Stimulated activated naive CD8-positive, alpha-beta T cell treated with anti-CD3 and anti-CD28 coated beads, Interleukin-15, amount 100 ng/mL, for 72 hours (primary cell): ENCODE results near the gene CADPS.

Experiments used
- ATAC-seq: fragments of 150-1000 bp; cut with Tn5 transposase; 2 replicates; pipeline ENCODE4 v1.10.0; 2021; ENCODE audit warnings: mild to moderate bottlenecking, moderate library complexity
- DNase-seq, 2 donors: peaks; one replicate each; pipeline ENCODE4 v3.0.0; 2021 to 2022
- H3K27ac Mint-ChIP-seq, 2 donors: one replicate each; pipeline ENCODE4 v1.8.0; 2022; ENCODE audit warnings: mild to moderate bottlenecking in 2 of 2, mixed read lengths in 2 of 2, moderate library complexity in 2 of 2
- H3K27me3 Mint-ChIP-seq: one replicate; pipeline ENCODE4 v1.8.0; 2022; ENCODE audit warnings: mixed read lengths
- H3K4me1 Mint-ChIP-seq: one replicate; pipeline ENCODE4 v1.8.0; 2022; ENCODE audit warnings: mild to moderate bottlenecking, mixed read lengths
- H3K4me3 Mint-ChIP-seq, 2 donors: one replicate each; pipeline ENCODE4 v1.8.0; 2022; ENCODE audit warnings: mild to moderate bottlenecking in 2 of 2, mixed read lengths in 2 of 2, moderate library complexity in 1 of 2
- H3K9me3 Mint-ChIP-seq, 2 donors: one replicate each; pipeline ENCODE4 v1.8.0; 2022; ENCODE audit warnings: mixed read lengths in 2 of 2

CADPS gene

GRCh38 chr3:62708638-62709373 is 166.4 kb downstream of the CADPS start:
- Mint-ChIP-seq H3K4me1 (no peaks in the 10 kb centered on the region), H3K4me3 (no peak overlapping the region), H3K9me3 (no peaks in the 10 kb centered on the region), H3K27ac (no peak overlapping the region), H3K27me3 (no peaks in the 10 kb centered on the region)
- DNase-seq (no peak), ATAC-seq (no peak)

DNA sequence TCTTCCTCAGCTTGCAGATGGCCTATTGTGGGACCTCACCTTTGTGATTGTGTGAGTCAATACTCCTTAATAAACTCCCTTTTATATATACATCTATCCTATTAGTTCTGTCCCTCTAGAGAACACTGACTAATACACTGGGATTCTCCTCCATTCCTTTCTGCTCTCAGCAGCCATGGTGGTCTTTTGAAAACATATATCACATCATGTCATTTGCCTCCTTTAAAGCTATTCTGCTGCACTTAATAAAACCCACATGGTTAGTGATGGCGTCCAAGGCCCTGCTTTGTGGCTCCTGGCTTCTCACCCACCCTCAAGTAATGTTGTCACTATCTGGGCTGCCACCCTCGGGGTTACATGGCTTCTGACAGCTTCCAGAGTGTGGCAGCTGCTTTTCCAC is 169.5 kb downstream of the CADPS start:
- ATAC-seq: no peak
- Mint-ChIP-seq H3K4me3 (no peak overlapping the region), H3K27ac (no peak overlapping the region), H3K4me1 (no peaks in the 10 kb centered on the region), H3K27me3 (peaks cover 7% of the 10 kb centered on the region), H3K9me3 (no peaks in the 10 kb centered on the region)
- no peak for DNase-seq

- Mint-ChIP-seq H3K9me3 (no peaks in the 10 kb centered on the region), H3K4me1 (no peaks in the 10 kb centered on the region), H3K4me3 (no peak overlapping the region), H3K27me3 (peaks cover 7% of the 10 kb centered on the region), H3K27ac (no peak overlapping the region)
- no peak for DNase-seq
- no peak for ATAC-seq
Measured at GRCh38 chr3:62703451-62704167, 171.6 kb downstream of the CADPS start.

DNA sequence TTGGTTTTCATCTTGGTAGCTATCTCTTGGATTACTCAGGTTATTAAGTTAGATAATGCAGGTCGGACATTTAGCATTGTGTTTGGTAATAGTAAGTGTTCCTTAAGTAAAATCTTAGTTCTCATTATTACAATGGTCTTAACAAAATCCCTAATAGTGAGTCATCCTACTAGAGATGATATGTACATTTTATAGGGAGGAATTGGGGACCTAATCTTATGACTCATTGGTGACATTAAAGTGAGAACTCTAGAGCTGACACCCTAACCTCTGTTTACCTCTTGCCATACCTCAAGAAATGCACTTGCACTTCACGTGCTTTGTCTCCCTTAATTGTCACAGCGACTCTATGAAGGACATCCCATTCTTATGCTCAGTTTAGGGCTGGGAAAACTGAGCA is 174.9 kb downstream of the CADPS start:
- no peak for ATAC-seq
- H3K9me3 Mint-ChIP-seq: no peaks in the 10 kb centered on the region
- H3K4me3 Mint-ChIP-seq: no peak overlapping the region
- H3K27ac Mint-ChIP-seq: no peak overlapping the region
- peaks cover 7% of the 10 kb centered on the region for H3K27me3 Mint-ChIP-seq
- DNase-seq: no peak
- no peaks in the 10 kb centered on the region for H3K4me1 Mint-ChIP-seq

- DNase-seq: no peak
- Mint-ChIP-seq H3K4me1 (no peaks in the 10 kb centered on the region), H3K27me3 (peaks cover 7% of the 10 kb centered on the region), H3K27ac (peak overlapping the region in 1 of 2 donors; percentile 34), H3K9me3 (no peaks in the 10 kb centered on the region), H3K4me3 (no peak overlapping the region)
- ATAC-seq: no peak
Measured at GRCh38 chr3:62699728-62700127, 175.5 kb downstream of the CADPS start.

DNA sequence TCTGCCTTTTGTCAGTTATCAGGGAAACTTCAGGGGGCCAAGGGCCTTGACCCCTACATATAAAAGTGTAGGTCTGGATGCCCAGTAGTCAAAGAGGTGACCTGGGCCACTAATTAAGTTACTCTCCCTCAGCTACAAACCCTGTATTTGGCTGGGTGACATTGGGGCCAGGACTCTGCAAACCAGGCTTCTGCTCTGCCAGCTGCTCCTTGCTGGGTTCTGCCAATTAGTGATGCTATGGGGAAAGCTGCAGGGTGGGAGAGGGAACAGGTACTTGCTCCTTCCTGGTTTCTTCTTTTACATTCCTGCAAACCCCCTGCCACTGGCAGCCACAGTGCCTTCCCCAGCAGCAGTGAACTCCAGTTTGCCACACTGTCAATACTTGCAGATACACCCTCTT is 179.2 kb downstream of the CADPS start:
- H3K27me3 Mint-ChIP-seq: no peaks in the 10 kb centered on the region
- peaks cover 0 to 8% of the 10 kb centered on the region in 2 donors for H3K9me3 Mint-ChIP-seq
- no peak overlapping the region for H3K4me3 Mint-ChIP-seq
- H3K4me1 Mint-ChIP-seq: no peaks in the 10 kb centered on the region
- DNase-seq (no peak), ATAC-seq (no peak)
- H3K27ac Mint-ChIP-seq: no peak overlapping the region

DNA sequence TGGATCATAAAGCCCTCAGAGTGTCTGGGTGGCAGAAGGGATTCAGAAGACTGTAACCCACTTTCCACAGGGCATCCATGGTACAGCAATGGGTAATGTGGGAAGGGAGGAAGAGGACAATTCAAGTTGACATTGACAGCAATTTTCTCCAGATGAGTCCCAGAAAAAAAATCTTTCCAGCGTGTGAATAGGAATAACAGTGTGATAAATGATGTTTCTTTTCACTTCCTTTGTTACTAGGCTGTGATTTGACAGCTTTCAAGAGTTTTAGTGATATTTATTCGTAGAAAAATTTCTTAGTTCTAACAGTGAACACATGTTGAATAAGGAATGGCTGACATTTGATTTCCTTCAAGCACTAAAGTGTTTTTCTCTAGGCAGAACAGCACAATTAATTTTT is 186.4 kb downstream of the CADPS start:
- H3K4me1 Mint-ChIP-seq: no peaks in the 10 kb centered on the region
- no peak overlapping the region for H3K27ac Mint-ChIP-seq
- H3K27me3 Mint-ChIP-seq: no peaks in the 10 kb centered on the region
- no peak for ATAC-seq
- no peak for DNase-seq
- H3K9me3 Mint-ChIP-seq: peaks cover 0 to 8% of the 10 kb centered on the region in 2 donors
- no peak overlapping the region for H3K4me3 Mint-ChIP-seq

DNA sequence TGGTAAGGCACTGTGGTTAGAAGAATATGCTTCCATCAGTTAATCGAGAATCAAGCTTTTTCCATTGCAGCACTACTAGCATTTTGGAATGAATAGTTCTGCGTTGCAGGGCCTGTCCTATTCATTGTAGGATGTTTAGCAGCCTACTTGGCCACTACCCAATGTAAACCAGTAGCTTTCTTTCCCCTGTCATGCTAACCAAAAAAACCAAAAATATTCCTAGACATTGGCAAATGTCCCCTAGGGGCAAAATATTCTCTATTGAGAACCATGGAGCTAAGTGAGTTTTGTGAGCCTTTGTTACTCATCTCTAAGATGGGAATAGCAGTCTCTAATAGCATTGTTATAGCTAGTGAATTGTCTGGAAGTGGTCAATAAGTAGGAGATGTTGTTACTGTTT is 187.2 kb downstream of the CADPS start:
- ATAC-seq (no peak), DNase-seq (no peak)
- H3K27me3 Mint-ChIP-seq: no peaks in the 10 kb centered on the region
- H3K9me3 Mint-ChIP-seq: peaks cover 0 to 4% of the 10 kb centered on the region in 2 donors
- no peaks in the 10 kb centered on the region for H3K4me1 Mint-ChIP-seq
- H3K27ac Mint-ChIP-seq: no peak overlapping the region
- no peak overlapping the region for H3K4me3 Mint-ChIP-seq

GRCh38 chr3:62686503-62687294 is 188.5 kb downstream of the CADPS start:
- no peak overlapping the region for H3K27ac Mint-ChIP-seq
- no peaks in the 10 kb centered on the region for H3K9me3 Mint-ChIP-seq
- DNase-seq (no peak), ATAC-seq (no peak)
- H3K4me1 Mint-ChIP-seq: no peaks in the 10 kb centered on the region
- H3K4me3 Mint-ChIP-seq: no peak overlapping the region
- H3K27me3 Mint-ChIP-seq: no peaks in the 10 kb centered on the region

GRCh38 chr3:62682826-62683225 is 192.4 kb downstream of the CADPS start:
- H3K4me3 Mint-ChIP-seq: no peak overlapping the region
- no peak for ATAC-seq
- H3K27me3 Mint-ChIP-seq: no peaks in the 10 kb centered on the region
- no peaks in the 10 kb centered on the region for H3K4me1 Mint-ChIP-seq
- no peak overlapping the region for H3K27ac Mint-ChIP-seq
- DNase-seq: no peak
- H3K9me3 Mint-ChIP-seq: peaks cover 0 to 7% of the 10 kb centered on the region in 2 donors

GRCh38 chr3:62679988-62680387 is 195.2 kb downstream of the CADPS start:
- DNase-seq: no peak
- no peak for ATAC-seq
- Mint-ChIP-seq H3K4me1 (no peaks in the 10 kb centered on the region), H3K9me3 (peaks cover 0 to 7% of the 10 kb centered on the region in 2 donors), H3K4me3 (no peak overlapping the region), H3K27me3 (no peaks in the 10 kb centered on the region), H3K27ac (no peak overlapping the region)

DNA sequence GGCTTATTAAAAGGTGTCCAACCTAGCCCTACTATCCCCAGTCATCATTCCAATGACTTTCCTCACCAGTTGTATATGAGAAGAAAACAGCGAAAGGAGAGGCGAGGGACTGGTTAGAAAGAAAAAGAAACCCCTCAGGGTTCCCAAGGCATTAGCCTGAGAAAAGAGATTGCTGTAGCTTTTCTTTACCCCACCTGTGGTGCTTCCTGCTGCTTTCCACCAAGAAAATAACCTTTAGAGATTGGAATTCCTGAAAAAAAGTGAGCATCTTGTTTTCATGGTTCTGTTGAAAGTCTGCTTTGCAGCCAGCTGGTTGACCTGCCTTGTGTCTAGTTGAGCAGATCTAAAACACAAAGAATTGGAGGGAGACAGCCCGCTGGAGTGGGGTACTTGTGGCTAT is 196.4 kb downstream of the CADPS start:
- ATAC-seq: no peak
- Mint-ChIP-seq H3K9me3 (peaks cover 0 to 7% of the 10 kb centered on the region in 2 donors), H3K4me3 (no peak overlapping the region)

GRCh38 chr3:62677926-62678325 is 197.3 kb downstream of the CADPS start:
- H3K4me3 Mint-ChIP-seq: no peak overlapping the region
- H3K4me1 Mint-ChIP-seq: no peaks in the 10 kb centered on the region
- ATAC-seq (no peak), DNase-seq (no peak)
- H3K27ac Mint-ChIP-seq: no peak overlapping the region
- no peaks in the 10 kb centered on the region for H3K27me3 Mint-ChIP-seq
- H3K9me3 Mint-ChIP-seq: peaks cover 0 to 7% of the 10 kb centered on the region in 2 donors

More for the DNA sequence above, 196.4 kb downstream of the CADPS start:
- DNase-seq: no peak
- Mint-ChIP-seq H3K27ac (no peak overlapping the region), H3K4me1 (no peaks in the 10 kb centered on the region), H3K27me3 (no peaks in the 10 kb centered on the region)

- Mint-ChIP-seq H3K4me1 (no peaks in the 10 kb centered on the region), H3K27me3 (peaks cover 8% of the 10 kb centered on the region), H3K9me3 (peaks cover 0 to 14% of the 10 kb centered on the region in 2 donors), H3K27ac (no peak overlapping the region), H3K4me3 (no peak overlapping the region)
- no peak for ATAC-seq
- DNase-seq: no peak
Measured at GRCh38 chr3:62676689-62677271, 198.4 kb downstream of the CADPS start.

GRCh38 chr3:62675492-62675891 is 199.7 kb downstream of the CADPS start:
- Mint-ChIP-seq H3K27me3 (peaks cover 8% of the 10 kb centered on the region), H3K27ac (no peak overlapping the region), H3K4me1 (no peaks in the 10 kb centered on the region), H3K9me3 (peaks cover 0 to 7% of the 10 kb centered on the region in 2 donors), H3K4me3 (no peak overlapping the region)
- no peak for DNase-seq
- ATAC-seq: no peak

GRCh38 chr3:62672988-62673313 is 202.3 kb downstream of the CADPS start:
- H3K27ac Mint-ChIP-seq: no peak overlapping the region
- H3K4me3 Mint-ChIP-seq: no peak overlapping the region
- peaks cover 0 to 7% of the 10 kb centered on the region in 2 donors for H3K9me3 Mint-ChIP-seq
- DNase-seq: no peak
- H3K27me3 Mint-ChIP-seq: peaks cover 8% of the 10 kb centered on the region
- H3K4me1 Mint-ChIP-seq: no peaks in the 10 kb centered on the region
- ATAC-seq: no peak
